Transverse colon (tissue), 4 donors: ENCODE results near the gene ARL15. TPM values are rescaled to one million over a fixed set of nuclear protein-coding genes. Genes with fewer than 3 reads are reported as not detected.

Experiments
- DNase-seq: peaks from one replicate; pipeline ENCODE4 v3.0.0-alpha.2; 2019
- H3K27ac ChIP-seq, 4 donors: fragments of 200-600 bp; sonication (generic); 2 replicates each; pipeline ENCODE4 v1.5.1; 2016 to 2018; ENCODE audit warnings: inconsistent platforms in 4 of 4
- H3K27me3 ChIP-seq: fragments of 200-600 bp; sonication (generic); 2 replicates; pipeline ENCODE4 v1.5.1; 2017; ENCODE audit warnings: inconsistent platforms
- H3K36me3 ChIP-seq, 4 donors: fragments of 200-600 bp; sonication (generic); 2 replicates each; pipeline ENCODE4 v1.5.1; 2017 to 2019; ENCODE audit warnings: inconsistent platforms in 4 of 4
- H3K4me1 ChIP-seq, 4 donors: fragments of 200-600 bp; sonication (generic); 2 replicates each; pipeline ENCODE4 v1.5.1; 2017 to 2020; ENCODE audit warnings: inconsistent platforms in 4 of 4
- H3K4me3 ChIP-seq, 4 donors: fragments of 200-600 bp; sonication (generic); 1 replicate in 1 of 4; 2 replicates in 3 of 4; pipeline versions ENCODE4 v1.5.1 to v1.6.1; 2017 to 2019; ENCODE audit warnings: inconsistent platforms in 4 of 4
- H3K9me3 ChIP-seq, 2 donors: fragments of 200-600 bp; sonication (generic); 2 replicates each; pipeline ENCODE4 v1.5.1; 2017 to 2019; ENCODE audit warnings: inconsistent platforms in 2 of 2
- EP300 ChIP-seq: sonication (generic); formaldehyde crosslinking; IDR thresholded peaks from one replicate; pipeline ENCODE4 v1.6.1; 2017; ENCODE audit warnings: antibody characterized with exemption, low read depth
- POLR2A ChIP-seq: fragments of 450-650 bp; IDR thresholded peaks from one replicate; pipeline ENCODE4 v1.6.1; 2016; ENCODE audit warnings: antibody characterized with exemption, mild to moderate bottlenecking, moderate library complexity
- POLR2AphosphoS5 ChIP-seq, 3 donors: sonication (generic); formaldehyde crosslinking; IDR thresholded peaks; one replicate each; pipeline ENCODE4 v1.6.1; 2016; ENCODE audit warnings: antibody characterized with exemption in 3 of 3
- WGBS, 2 donors: methylation state at CpG; one replicate each; pipeline ENCODE4 v1.1.5; 2018; ENCODE audit warnings: low coverage in 1 of 2; 5-methylcytosine and 5-hydroxymethylcytosine counted together
- in situ Hi-C, 4 donors: fragments of 200-750 bp; cut with MboI; loops; one replicate each; pipeline versions ENCODE4 v1.15.0 to v1.15.1; 2017; ENCODE audit warnings: low sequenced_read_pairs in 3 of 4, low pct_ligation_motif_present in 1 of 4, low pct_unique_long_range_greater_than_20kb in 1 of 4
- intact Hi-C: fragments of 100-400 bp; cut with DNase I; formaldehyde crosslinking; loops from one replicate; pipeline ENCODE4 v1.15.1; 2023; ENCODE audit warnings: low total_unique reads
- total RNA-seq, 4 donors: library from RNA; depleted of rRNA; stranded (reverse); fragments of >200 nt; gene quantifications; one replicate each; pipeline ENCODE4 v1.1.0, GENCODE V29; 2016
- TF ChIP-seq, protein P1 (sequence below), 5 experiments: fragments of 200-600 bp in 3 of 5; fragments of 450-650 bp in 2 of 5; sonication (generic) in 3 of 5; IDR thresholded peaks; 1 replicate in 2 of 5; 2 replicates in 3 of 5; pipeline ENCODE4 v1.5.1; 2016 to 2017; ENCODE audit warnings: antibody characterized with exemption in 5 of 5, inconsistent platforms in 3 of 5, mild to moderate bottlenecking in 2 of 5, moderate library complexity in 1 of 5

The ARL15 gene
- total RNA-seq, 4 donors from 2014 or later = 9.0 to 57.1 (median 27.7) TPM

DNA sequence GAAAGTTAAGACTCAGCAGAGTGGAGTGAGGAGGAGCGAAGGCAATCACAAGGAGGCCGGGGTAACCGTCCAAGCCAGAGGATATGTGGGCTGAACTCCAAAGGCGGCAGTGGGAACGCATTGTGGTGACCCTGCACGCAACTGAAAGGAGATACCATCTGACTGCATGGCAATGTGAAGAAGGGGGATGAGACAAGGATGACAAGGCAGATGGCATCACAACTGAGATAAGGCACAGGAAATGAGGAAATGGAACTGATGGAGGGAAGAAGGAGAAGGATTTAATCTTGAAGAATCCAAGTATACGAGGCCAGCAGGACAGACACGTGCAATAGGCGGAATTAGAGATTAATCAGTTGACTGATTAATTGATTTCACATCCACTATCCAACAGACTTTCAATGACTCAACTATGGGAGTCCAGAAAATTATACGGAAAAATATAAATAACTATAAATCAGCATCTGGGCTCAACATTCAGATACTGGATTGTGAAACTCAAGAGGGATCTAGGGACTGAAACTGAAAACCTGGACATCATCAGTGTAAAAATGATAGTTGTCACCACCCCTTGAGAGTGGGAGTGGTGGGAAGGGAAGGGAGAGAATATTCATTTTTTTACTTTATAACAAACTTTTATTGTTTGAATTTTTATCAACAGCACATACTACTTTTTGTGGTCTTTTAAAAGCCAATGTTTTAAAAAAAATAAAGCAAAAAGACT is 86.1 kb downstream of the ARL15 start:
- H3K9me3 ChIP-seq = no peaks in the 10 kb centered on the region
- no peaks in the 10 kb centered on the region for H3K27me3 ChIP-seq
- in situ Hi-C loops (loop anchor here in 3 of 4 donors (10.0 to 25.0 kb wide), 2 partner anchors 739 to 762 kb away; partner anchors contain the start of gene FST (in 2 of the 3)), intact Hi-C loops (no loop called here)
- no peaks in the 10 kb centered on the region for H3K36me3 ChIP-seq
- H3K4me3 ChIP-seq = no peak overlapping the region
- peak overlapping the region in 1 of 4 donors; percentile 2 for H3K27ac ChIP-seq
- TF ChIP-seq, protein P1, sequence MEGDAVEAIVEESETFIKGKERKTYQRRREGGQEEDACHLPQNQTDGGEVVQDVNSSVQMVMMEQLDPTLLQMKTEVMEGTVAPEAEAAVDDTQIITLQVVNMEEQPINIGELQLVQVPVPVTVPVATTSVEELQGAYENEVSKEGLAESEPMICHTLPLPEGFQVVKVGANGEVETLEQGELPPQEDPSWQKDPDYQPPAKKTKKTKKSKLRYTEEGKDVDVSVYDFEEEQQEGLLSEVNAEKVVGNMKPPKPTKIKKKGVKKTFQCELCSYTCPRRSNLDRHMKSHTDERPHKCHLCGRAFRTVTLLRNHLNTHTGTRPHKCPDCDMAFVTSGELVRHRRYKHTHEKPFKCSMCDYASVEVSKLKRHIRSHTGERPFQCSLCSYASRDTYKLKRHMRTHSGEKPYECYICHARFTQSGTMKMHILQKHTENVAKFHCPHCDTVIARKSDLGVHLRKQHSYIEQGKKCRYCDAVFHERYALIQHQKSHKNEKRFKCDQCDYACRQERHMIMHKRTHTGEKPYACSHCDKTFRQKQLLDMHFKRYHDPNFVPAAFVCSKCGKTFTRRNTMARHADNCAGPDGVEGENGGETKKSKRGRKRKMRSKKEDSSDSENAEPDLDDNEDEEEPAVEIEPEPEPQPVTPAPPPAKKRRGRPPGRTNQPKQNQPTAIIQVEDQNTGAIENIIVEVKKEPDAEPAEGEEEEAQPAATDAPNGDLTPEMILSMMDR (IDR thresholded peaks at IDR 0.05) = no peak
- peak in 1 of 3 donors; percentile 28 for TF ChIP-seq POLR2AphosphoS5 (IDR thresholded peaks at IDR 0.05)
- WGBS, 2 donors = 79 to 86% methylated on average over 7 to 10 of the region's 10 CpGs
- no peak for DNase-seq
- H3K4me1 ChIP-seq = peaks cover 0 to 18% (median 0%) of the 10 kb centered on the region in 4 donors

DNA sequence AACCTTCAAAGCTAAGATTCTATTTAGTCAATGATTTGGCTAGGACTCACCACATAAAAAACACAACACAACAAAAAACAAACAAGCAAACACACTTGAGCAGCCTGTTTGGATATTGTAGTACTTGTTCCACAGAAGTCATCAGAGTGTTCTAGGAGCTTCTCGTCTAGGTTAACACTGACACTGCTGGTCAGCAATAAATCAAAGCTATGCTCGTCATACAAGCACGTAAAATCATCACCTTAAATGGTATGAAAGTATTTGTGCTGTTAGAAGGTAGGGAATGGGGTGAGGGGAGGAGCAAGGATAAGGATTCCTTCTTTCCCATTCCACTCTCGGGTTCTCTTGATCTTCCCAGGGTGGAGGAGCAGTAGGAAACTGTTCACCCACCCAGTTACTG is 88.0 kb downstream of the ARL15 start:
- in situ Hi-C loops = loop anchor here in 3 of 4 donors (10.0 to 25.0 kb wide), 2 partner anchors 738 to 760 kb away; partner anchors contain the start of gene FST (in 2 of the 3)
- intact Hi-C loops = no loop called here

DNA sequence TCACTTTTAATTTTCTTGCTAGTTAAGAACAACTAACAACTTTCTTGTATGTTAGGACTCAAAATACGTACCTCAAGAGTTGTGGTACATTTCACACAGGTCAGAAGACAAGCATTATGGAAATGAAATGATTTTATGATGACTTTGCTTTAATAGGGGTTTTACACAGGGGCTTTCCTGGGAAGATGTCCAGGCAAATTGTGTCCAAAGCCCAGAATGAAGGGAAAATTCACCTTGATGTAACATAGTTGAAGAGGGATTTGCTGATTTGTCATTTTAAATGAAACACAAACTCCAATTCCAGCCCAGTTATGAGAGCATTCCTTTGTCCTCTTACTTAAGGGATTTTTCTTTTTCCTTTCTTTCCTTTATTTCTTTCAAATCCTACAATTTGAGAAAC is 89.2 kb downstream of the ARL15 start:
- TF ChIP-seq EP300 (no peak), POLR2AphosphoS5 (IDR thresholded peaks at IDR 0.05) (no peak), POLR2A (no peak)
- TF ChIP-seq, protein P1 (IDR thresholded peaks at IDR 0.05) = no peak
- DNase-seq = no peak
- in situ Hi-C loops (loop anchor here in 3 of 4 donors (10.0 to 25.0 kb wide), 2 partner anchors 736 to 759 kb away; partner anchors contain the start of gene FST (in 2 of the 3)), intact Hi-C loops (no loop called here)
- no peak overlapping the region for H3K4me3 ChIP-seq
- H3K27ac ChIP-seq = peak overlapping the region; percentile 56 to 78 (median 63)
- no peaks in the 10 kb centered on the region for H3K36me3 ChIP-seq
- 88 to 92% methylated on average over 1 of the region's 1 CpG for WGBS, 2 donors
- H3K4me1 ChIP-seq = peaks cover 0 to 12% (median 0%) of the 10 kb centered on the region in 4 donors
- no peaks in the 10 kb centered on the region for H3K27me3 ChIP-seq
- no peaks in the 10 kb centered on the region for H3K9me3 ChIP-seq

More for the DNA sequence above, 88.0 kb downstream of the ARL15 start:
- TF ChIP-seq EP300 (peak; percentile 58), POLR2A (no peak), POLR2AphosphoS5 (IDR thresholded peaks at IDR 0.05) (peak in 2 of 3 donors; percentile 42 to 46)
- TF ChIP-seq, protein P1 (IDR thresholded peaks at IDR 0.05) = no peak
- WGBS, 2 donors = 65 to 72% methylated on average over 4 of the region's 4 CpGs
- Histone ChIP-seq H3K27ac (peak overlapping the region; percentile 12 to 78 (median 60)), H3K4me3 (no peak overlapping the region), H3K36me3 (no peaks in the 10 kb centered on the region), H3K27me3 (no peaks in the 10 kb centered on the region), H3K9me3 (no peaks in the 10 kb centered on the region), H3K4me1 (peaks cover 0 to 12% (median 0%) of the 10 kb centered on the region in 4 donors)
- no peak for DNase-seq

DNA sequence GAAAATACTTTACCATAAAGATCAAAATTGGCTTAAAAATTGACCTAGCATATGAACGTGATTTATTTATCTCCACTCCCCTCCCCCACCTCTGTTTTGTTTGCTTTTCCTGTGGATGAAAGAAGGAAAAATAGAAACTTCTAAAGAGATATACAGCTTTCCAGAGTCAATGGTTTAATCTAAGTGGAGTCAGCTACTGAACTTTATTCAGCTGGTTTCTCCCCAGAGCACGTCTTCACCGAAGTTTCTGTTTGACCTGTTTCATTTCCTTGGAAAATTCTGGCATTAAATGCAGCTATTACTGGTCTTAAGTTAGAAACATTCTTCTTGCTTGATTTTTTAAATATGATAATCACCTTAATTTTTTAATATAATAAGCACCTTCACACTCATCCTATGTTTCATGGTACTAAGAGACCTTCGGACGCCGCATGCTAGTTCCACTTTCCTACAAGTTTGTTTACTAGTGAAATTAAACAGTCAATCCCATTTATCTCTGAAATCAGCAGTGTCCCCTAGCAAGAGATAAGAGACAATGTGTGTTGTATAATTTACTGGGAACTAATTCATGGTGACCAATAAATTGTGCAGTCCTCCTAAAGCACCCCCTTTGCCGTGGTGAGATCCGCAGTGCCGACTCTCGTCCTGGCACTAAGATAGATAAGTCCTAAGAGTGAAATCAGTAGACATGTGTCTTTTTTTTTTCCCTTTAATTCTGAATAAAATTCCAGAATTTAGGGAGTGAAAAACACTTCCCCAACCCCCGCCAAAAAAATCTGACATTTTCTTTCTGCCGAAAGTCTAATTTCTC is 89.9 kb downstream of the ARL15 start:
- Histone ChIP-seq H3K4me3 (no peak overlapping the region), H3K36me3 (no peaks in the 10 kb centered on the region), H3K27me3 (no peaks in the 10 kb centered on the region), H3K9me3 (no peaks in the 10 kb centered on the region), H3K27ac (peak overlapping the region; percentile 56 to 78 (median 63)), H3K4me1 (peaks cover 0 to 12% (median 0%) of the 10 kb centered on the region in 4 donors)
- DNase-seq = no peak
- no peak for TF ChIP-seq POLR2A
- TF ChIP-seq EP300 = no peak
- TF ChIP-seq, protein P1 (IDR thresholded peaks at IDR 0.05) = no peak
- no peak for TF ChIP-seq POLR2AphosphoS5 (IDR thresholded peaks at IDR 0.05)
- WGBS, 2 donors = 75 to 82% methylated on average over 12 of the region's 12 CpGs
- in situ Hi-C loops (loop anchor here in 3 of 4 donors (10.0 to 25.0 kb wide), 2 partner anchors 736 to 758 kb away; partner anchors contain the start of gene FST (in 2 of the 3)), intact Hi-C loops (no loop called here)
